Cardiac muscle cell (in vitro differentiated cells and primary cell): ENCODE data around the gene B3GLCT. TPM values are rescaled to one million over a fixed set of nuclear protein-coding genes. Genes with fewer than 3 reads are reported as not detected.

Source experiments
- DNase-seq, 2 donors: peaks; one replicate each; pipeline versions ENCODE4 v3.0.0 to v3.0.0-alpha.2; 2010 to 2017; ENCODE audit warnings: low read depth in 1 of 2, low spot score in 1 of 2
- H3K27ac ChIP-seq: fragments of 200-600 bp; sonication (generic); 2 replicates; pipeline ENCODE4 v1.5.1; 2016
- H3K27me3 ChIP-seq: fragments of 200-600 bp; sonication (generic); 2 replicates; pipeline ENCODE4 v1.6.0; 2016; ENCODE audit warnings: control low read depth
- H3K36me3 ChIP-seq: fragments of 200-600 bp; sonication (generic); 2 replicates; pipeline ENCODE4 v1.5.1; 2016; ENCODE audit warnings: control low read depth
- H3K4me1 ChIP-seq: fragments of 200-600 bp; sonication (generic); 2 replicates; pipeline ENCODE4 v1.8.1; 2017; ENCODE audit warnings: low read depth, mild to moderate bottlenecking, mixed run types
- H3K4me3 ChIP-seq: fragments of 200-600 bp; sonication (generic); 2 replicates; pipeline ENCODE4 v1.5.1; 2016; ENCODE audit warnings: mild to moderate bottlenecking
- H3K9me3 ChIP-seq: fragments of 200-600 bp; sonication (generic); 2 replicates; pipeline ENCODE4 v1.5.1; 2017; ENCODE audit warnings: low read depth, mild to moderate bottlenecking, control low read depth
- CTCF ChIP-seq: IDR thresholded peaks from 2 replicates; pipeline ENCODE4 v1.5.1; 2012; ENCODE audit warnings: low read depth, mild to moderate bottlenecking, low read length
- polyA plus RNA-seq: library from polyadenylated mRNA; unstranded; fragments of >200 nt; fragmentation: Nextera tagmentation; extraction: Ambion mirVana; gene quantifications from 2 replicates; pipeline ENCODE4 v1.2.1, GENCODE V29; 2016
- total RNA-seq: library from RNA; depleted of rRNA; stranded (reverse); fragments of >200 nt; gene quantifications from 2 replicates; pipeline ENCODE4 v1.2.3, GENCODE V29; 2016

Gene B3GLCT
- total and polyA plus RNA-seq, 2 experiments from 2014 or later = 4.5 to 6.2 TPM

- no peak for TF ChIP-seq CTCF
- no peak overlapping the region for H3K27ac ChIP-seq
- H3K4me3 ChIP-seq = no peak overlapping the region
- DNase-seq = no peak
- no peaks in the 10 kb centered on the region for H3K27me3 ChIP-seq
- H3K36me3 ChIP-seq = no peaks in the 10 kb centered on the region
- no peaks in the 10 kb centered on the region for H3K9me3 ChIP-seq
- no peaks in the 10 kb centered on the region for H3K4me1 ChIP-seq
Observed at GRCh38 chr13:31198519-31198918, 1.3 kb upstream of the B3GLCT start.

GRCh38 chr13:31199527-31199848 is 287 bp upstream of the B3GLCT start:
- no peak overlapping the region for H3K27ac ChIP-seq
- H3K9me3 ChIP-seq = no peaks in the 10 kb centered on the region
- H3K4me1 ChIP-seq = no peaks in the 10 kb centered on the region
- no peak for TF ChIP-seq CTCF
- peak overlapping the region; percentile 55 for H3K4me3 ChIP-seq
- no peaks in the 10 kb centered on the region for H3K36me3 ChIP-seq
- no peak for DNase-seq
- H3K27me3 ChIP-seq = no peaks in the 10 kb centered on the region

GRCh38 chr13:31200637-31200971 is 829 bp downstream of the B3GLCT start:
- H3K27me3 ChIP-seq = no peaks in the 10 kb centered on the region
- H3K4me3 ChIP-seq = peak overlapping the region; percentile 55
- H3K9me3 ChIP-seq = no peaks in the 10 kb centered on the region
- peak in 1 of 2 donors; percentile 74 for DNase-seq
- no peaks in the 10 kb centered on the region for H3K36me3 ChIP-seq
- H3K4me1 ChIP-seq = no peaks in the 10 kb centered on the region
- peak overlapping the region; percentile 94 for H3K27ac ChIP-seq
- TF ChIP-seq CTCF = no peak

- peak in 1 of 2 donors; percentile 63 for DNase-seq
- Histone ChIP-seq H3K27me3 (no peaks in the 10 kb centered on the region), H3K9me3 (no peaks in the 10 kb centered on the region), H3K4me1 (no peaks in the 10 kb centered on the region), H3K36me3 (no peaks in the 10 kb centered on the region), H3K4me3 (peak overlapping the region; percentile 55), H3K27ac (no peak overlapping the region)
- no peak for TF ChIP-seq CTCF
Observed at GRCh38 chr13:31201341-31202031, 1.7 kb downstream of the B3GLCT start.

GRCh38 chr13:31204592-31204991 is 4.8 kb downstream of the B3GLCT start:
- Histone ChIP-seq H3K4me3 (no peak overlapping the region), H3K27me3 (no peaks in the 10 kb centered on the region), H3K27ac (no peak overlapping the region), H3K4me1 (no peaks in the 10 kb centered on the region), H3K9me3 (no peaks in the 10 kb centered on the region), H3K36me3 (no peaks in the 10 kb centered on the region)
- peak in 1 of 2 donors; percentile 61 for DNase-seq
- TF ChIP-seq CTCF = no peak
